Dermis blood vessel endothelial cell (primary cell): ENCODE measurements around the gene JPH2. TPM values are rescaled to one million over a fixed set of nuclear protein-coding genes. Genes with fewer than 3 reads are reported as not detected.
"Not testable (repeated sequence)": the region's sequence is repeated elsewhere in the genome, so short reads cannot be mapped to it uniquely, and the experiment has no call there.

Experiments
- DNase-seq: peaks from one replicate; pipeline ENCODE4 v3.0.0; 2010
- total RNA-seq: library from RNA; depleted of rRNA; stranded (reverse); fragments of >200 nt; gene quantifications from 2 replicates; pipeline ENCODE4 v1.2.3, GENCODE V29; 2014

JPH2 gene
- total RNA-seq = 0.09 and 0.17 TPM in 2 replicates

DNA sequence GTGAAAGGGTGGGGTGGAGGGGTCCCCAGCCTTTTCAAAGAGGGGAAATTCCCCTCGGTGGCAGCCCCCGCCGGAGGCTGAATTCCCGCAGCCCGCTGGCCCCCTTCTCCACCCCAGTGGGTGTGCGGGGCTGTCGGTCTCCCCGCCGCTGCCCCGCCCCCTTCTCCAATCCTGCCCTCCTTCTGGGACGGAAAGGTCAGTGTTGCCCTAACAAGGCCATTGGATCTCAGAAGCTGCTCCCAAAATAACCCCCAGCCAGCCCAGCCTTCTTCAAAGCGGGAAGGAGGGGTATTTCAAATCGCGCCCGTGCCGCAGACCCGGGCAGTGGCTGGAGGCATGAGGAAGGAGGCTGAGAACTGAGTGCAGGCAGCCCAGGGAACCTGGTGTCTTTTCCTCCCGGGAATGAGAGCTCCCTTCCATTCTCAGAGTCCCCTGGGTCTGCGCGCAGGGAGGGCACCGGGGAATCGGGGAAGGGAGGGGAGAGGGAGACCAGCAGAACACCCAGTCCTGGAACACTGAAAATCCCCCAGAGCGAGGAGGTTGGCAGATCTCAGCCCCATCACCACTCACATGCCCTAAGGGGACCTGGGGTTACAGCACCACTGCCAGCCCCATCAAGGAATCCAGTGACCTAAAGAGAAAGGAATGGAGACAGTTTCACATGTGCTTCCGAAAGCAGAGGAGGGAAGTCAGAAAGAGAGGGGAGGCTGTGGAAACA lies at the start of gene JPH2:
Gene JPH2, minus strand, starts transcription at position 135 of the 718 bp plus-strand sequence. CDS start 483 bp downstream, outside the sequence.
- peak; percentile 39 for DNase-seq

DNA sequence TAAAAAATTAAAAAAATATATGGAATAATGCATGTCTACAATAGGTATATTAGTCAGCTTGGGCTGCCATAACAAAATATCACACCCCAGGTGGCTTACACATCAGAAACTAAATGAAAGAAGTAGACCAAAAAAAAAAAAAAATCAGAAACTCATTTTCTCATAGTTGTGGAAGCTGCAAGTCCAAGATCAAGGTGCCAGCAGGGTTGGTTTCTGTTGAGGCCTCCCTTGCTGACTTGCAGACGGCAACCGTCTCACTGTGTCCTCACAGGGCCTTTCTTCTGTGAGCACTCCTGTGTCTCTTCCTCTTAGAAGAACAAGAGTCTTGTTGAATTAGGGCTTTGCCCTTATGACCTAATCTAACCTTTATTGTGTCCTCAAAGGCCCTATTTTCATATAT lies 48.7 kb upstream of the JPH2 start:
- DNase-seq = no peak

DNA sequence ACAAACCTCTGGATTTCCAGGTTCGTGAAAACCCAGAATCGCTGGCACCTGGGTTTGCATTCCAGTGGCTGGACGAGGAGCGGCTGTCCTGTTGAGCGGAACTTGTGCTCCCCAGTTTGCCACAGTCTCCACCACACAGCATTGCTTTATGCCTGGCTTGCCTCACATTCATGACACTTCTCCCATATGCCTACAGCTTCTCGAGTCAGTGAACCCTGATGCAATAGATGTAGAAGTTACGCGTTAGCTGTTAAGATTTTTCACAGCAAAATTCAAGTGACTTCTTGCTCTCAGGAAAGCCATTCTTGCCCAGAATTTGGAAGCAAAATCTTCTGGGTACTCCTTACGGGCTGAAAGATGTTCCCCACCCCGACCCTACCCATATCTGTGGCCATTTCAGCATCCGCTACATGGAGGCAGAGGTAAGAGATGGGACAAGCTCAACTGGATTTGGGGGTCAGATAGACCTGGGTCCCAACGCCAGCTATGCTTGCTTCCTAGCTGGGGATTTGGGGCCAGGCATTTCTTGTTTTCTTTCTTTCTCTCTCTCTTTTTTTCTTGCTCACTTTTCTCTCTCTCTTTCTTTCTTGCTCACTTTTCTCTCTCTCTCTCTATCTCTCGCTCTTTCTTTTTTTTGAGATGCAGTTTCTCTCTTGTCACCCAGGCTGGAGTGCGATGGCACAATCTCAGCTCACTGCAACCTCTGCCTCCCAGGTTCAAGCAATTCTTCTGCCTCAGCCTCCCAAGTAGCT lies 47.8 kb upstream of the JPH2 start:
- DNase-seq = no peak

DNA sequence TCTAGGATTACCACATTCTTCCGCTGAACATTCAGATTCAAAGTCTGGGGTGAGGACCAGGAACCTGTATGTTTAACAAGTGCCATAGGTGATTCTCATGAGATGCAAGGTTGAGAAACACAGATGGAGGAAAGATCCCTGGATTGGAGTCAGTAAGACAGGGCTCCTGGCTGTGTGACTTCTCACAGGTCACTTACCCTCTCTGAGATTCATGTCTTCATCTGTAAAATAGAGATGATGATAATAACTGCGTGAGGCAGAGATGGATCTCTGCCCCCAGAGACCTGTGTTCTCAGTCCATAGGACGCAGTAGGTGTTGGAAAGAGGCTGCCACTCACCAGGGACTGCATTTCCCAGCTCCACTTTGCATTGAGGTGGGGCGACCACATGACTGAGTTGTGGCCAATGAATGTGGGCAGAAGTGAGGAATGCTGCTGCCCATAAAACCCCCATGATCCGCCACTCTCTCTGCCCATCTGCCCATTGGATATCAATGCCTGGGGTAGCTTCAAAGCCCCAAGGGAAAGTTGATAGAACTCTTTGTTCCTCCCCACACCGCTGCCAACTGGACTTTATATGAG lies 46.5 kb upstream of the JPH2 start:
- DNase-seq = no peak

DNA sequence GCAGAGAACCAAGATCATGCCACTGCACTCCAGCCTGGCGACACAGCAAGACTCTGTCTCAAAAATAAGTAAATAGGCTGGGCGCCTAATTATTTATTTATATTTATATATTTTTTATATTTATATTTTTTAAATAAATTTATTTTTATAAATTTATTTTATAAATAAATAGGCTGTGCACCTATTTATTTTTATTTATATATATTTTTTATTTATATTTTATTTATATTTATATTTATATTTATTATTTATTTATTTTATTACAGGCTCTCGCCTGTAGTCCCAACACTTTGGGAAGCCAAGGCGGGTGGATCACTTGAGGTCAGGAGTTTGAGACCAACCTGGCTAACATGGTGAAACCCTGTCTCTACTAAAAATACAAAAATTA lies 45.5 kb upstream of the JPH2 start:
- DNase-seq = not testable (repeated sequence)

DNA sequence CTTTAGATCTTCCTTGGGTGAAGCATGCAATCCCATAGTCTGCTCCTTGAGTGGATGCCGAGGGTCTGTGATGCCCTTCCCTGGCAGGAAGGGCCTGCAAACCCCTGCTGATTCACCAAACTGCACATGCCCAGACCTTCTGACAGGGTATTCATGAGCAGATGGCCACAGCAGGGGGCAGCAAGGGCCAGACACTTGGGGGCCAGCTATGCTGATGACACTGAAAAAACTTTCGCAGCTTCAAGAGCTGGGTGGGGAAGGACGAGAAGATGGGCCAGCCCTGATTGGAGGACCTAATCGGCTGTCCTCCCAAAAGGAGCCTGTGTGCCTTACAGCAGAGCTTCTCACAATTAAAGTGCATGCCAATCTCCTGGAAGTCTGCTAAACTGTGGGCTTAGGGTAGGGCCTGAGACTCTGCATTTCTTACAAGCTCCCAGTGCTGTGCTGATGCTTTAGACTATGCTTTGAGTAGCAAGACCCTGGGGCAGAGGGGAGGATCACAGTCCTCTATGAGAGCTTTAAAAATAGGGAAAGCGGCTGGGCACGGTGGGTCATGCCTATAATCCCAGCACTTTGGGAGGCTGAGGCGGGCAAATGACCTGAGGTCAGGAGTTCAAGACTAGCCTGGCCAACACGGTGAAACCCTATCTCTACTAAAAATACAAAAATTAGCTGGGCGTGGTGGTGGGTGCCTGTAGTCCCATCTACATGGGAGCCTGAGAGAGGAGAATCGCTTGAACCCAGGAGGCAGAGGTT lies 44.9 kb upstream of the JPH2 start:
- DNase-seq = no peak

DNA sequence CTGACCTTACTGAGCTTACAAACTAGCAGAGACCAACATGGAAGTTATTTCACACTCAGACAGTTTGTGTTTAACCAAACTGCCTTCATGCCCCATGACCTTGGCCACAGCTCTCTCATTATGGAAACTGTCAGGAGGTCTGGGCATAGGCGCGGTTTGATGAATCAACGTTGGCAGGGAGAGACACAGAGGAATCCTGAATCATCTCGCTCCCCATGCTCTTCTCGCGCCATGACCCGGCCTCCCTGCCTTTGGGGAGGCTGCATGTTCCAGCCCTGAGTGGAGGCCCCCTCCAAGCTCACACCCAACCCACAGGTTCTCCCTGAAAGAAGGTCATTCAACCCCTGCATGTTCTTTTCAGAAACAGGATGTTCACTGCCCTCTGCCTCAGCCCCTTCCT lies 44.2 kb upstream of the JPH2 start:
- DNase-seq = no peak

DNA sequence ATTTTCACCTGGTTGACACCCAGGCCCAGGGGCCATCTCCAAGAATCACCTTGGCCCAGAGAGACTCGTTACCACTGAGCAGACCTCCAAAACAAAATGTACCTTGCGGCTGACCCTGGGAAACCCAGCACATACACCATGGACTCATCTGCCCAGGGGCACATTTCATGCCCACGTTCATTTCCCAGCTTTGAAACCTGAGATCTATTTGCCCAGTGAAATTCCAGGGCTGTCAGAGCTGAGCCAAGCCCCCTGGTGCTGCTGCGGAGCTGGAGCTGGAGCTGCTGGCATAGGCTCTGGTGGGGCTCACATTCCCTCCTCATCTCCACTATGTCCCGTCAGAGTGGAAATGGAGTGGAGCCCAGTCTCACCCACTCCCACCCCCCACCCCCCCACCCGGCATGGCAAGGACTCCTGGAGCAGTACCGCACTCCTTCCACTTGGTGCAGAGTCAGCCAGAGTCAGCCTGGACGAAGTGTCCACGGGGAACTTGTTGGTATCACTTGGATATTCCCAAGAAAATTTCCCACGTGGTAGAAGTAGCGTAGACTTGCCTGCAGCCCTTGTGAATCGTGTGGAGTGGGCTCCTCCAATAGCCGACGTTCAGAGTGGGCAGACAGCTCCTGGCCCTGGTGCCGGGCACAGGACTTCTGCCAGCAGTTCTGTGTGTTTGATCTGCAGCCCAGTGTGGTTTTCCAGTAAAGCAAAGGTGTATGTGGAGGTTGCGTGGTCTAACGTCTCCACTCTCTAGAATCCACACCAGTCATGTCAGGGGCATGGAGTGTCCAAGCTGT lies 41.7 kb upstream of the JPH2 start:
- no peak for DNase-seq

DNA sequence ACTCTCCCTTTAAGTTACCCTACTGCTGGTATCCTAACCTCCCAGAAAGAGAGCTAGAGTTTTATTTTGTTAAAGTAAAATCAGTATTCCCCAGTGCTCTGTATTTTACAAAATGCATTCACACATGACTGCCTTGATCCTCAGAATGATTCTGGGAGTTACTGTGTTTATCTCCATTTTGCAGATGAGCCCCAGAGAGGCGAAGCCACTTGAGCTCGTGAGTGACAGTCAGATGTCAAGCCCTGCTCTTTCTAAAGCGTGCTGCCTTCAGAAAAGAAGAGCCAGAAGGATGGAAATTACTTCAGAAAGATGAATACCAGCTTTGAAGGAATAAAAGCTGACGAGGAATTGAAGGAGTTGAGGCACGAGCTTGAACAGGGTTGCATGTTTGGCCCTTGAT lies 37.6 kb upstream of the JPH2 start:
- DNase-seq = no peak

DNA sequence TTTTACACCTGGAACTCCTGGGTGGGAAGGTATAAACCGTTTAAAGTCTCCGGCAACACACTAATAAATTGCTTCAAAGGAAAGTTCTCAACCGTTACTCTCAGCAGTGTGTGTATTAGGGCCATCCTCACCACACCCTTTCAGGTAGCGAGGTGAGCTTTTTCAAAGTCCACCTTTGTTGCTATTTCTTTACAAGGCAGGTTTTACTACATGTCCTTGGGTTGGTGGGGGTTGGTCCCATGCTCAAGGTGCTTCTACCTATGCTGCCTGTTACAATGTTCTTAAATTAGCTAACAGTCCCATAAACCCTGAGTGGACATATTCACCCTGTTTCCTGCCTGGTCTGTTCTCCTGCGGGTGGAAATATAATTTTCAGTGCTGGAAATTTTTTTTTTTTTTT lies 36.7 kb upstream of the JPH2 start:
- DNase-seq = no peak

DNA sequence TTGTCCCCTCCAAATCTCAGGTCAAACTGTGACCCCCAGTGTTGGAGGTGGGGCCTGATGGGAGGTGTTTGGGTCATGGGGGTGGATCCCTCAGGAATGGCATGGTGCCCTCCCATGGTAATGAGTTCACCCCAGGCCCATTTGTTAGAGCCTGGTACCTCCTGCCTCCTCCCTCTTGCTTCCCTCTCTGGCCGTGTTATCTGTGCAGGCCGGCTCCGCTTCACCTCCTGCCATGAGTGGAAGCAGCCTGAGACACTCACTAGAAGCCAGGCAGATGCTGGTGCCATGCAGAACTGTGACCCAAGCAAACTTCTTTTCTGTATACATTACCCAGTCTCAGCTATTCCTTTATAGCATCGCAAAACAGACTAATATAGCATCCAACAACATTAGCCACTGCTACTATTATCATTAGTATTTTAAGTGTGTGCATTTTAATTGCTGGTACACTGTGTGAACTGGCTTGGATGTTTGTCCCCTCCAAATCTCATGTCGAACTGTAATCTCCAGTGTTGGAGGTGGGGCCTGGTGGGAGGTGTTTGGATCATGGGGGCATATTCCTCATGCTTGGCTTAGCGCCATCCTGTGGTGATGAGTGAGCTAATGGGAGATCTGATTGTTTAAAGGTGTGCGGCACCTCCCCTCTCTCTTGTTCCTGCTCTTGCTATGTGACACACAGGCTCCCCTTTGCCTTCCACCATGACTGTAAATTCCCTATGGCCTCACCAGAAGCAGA lies 35.8 kb upstream of the JPH2 start:
- DNase-seq = no peak

DNA sequence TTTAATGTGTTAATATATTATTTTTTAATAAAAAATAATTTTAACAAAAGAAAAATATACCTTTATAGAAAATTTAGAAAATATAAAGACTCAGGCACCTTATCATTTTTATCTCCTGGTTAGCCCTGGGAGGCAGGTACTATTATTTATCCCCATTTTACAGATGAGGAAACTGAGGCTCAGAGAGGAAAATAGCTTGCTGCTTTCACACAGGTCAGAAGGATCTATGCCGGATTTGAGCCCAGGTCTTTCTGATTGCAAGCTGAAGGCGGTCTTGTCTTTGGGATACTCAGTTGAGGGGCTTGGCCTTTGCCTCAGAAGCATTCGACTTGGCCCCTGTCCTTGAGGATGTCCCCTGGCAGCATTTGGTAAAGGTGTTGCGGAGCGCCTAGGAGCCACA lies 35.0 kb upstream of the JPH2 start:
- DNase-seq = no peak

DNA sequence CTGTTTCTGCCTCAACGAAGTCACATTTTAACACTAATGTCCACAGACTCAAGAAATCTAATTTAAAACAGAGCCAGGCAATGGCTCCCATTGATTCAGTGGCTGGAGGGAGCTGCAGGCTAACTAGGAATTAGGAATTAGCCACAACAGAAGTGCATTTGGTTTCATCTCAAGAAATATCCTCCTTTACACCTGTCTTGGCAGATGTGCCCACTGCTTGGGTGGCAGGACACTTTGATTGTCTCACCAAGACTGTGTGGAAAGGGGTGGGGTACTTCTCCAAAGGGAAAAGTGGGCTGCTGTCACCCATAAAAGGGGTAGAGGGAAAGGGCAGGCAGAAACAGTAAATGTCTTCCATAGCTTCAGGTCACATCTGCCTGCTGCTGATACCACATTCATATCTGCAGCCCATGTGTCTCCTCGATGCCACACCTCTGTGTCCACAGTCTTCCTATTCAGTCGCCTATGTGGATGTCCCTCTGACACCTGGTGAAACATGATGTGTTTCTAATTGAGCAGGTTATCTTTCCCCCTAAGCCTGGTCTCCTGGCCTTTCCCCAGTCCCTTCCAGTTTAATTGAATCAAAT lies 34.5 kb upstream of the JPH2 start:
- no peak for DNase-seq

DNA sequence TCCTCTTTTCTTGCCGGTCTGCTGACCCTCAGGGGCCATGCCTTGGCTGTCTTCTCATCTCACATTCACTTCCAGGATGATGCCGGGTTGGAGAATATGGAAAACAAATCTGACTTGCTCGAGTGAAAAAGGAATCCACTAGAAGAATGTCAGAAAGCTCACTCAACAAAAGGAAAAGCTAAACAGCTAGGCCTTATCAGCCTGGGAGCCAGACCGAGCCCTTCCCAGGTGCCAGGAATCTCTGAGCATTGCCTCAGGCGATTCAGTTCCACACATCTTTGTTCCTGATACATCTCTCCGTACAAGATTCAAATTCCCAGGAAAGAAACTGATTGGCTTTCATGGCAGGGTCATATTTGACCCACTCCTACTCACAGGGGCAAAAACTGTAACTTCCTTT lies 32.8 kb upstream of the JPH2 start:
- no peak for DNase-seq

DNA sequence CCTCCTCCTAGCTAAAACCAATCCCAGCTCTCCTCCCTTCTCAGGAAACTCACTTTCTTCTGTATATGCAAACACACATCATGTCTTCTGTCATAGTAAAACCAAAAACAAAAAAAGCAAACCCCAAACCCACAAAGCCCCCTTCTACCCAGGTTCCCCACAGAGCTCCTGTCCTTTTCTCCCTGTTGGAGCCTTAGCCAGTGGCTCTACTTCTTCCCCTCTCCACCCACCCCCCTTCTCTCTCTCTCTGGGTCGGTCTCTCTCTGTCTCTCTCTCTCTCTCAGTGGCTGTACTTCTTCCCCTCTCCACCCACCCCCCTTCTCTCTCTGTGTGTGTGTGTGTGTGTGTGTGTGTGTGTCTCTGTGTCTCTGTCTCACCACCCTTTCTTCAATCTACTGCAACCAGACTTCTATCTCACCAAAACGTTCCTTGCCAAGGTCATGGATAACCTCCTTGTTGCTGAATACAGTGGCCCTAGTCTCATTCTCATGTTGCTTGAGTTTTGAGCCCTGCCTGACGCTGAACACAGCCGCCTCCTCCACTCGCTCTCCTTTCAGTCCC lies 32.3 kb upstream of the JPH2 start:
- no peak for DNase-seq

DNA sequence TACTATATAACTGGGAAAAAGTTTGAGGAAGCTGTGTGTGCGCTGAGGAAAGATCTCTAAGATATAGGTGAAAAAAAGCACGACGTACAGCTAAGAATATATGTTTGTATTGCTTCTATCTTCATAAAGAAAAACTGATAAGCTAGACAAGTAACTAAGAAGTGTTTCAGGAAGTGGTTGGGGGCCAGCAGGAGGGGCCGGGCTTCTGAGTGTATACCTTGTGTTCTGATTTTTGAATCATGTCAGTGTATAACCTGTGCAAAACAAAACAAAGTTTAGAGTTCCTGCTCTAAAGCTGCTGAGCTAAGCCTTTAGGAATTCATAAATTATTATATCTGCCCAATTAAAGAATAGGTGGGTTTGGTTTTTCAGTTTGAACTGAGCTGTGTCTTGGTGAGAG lies 31.5 kb upstream of the JPH2 start:
- DNase-seq = no peak

DNA sequence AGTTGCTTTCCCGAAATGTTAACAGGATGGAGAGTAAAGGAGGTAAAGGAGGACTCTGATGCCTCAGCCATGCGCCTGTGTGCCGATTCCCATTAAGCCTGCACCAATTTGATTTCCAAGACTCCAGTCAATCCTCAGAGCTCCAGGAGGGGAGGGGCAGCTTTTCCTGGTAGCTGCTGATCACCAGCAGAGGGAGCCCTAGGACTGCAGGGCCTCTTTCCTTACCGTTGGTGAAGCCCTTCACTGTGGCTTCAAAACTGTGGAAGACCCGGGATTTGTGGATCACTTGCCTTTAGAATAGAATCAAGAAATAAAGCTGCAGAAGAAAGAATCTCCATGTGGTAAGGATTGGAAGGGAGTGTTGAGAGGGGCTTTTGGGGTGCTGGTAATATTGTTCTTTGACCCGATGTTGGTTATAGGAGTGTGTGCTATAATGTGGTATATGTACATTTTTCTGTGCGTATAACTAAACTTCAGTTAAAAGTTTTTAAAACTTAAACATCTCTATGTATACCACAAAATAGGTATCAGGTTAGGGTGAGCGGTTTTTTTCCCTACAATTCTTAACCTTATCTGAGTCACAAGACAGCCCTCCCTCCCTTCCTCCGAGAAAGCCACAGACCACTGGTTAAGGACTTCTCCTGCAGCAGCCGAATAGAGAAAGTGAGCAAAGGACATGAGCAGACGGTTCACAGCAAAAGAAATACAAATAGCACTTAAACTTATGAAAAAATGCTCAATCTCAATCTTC lies 30.5 kb upstream of the JPH2 start:
- DNase-seq = peak; percentile 85

DNA sequence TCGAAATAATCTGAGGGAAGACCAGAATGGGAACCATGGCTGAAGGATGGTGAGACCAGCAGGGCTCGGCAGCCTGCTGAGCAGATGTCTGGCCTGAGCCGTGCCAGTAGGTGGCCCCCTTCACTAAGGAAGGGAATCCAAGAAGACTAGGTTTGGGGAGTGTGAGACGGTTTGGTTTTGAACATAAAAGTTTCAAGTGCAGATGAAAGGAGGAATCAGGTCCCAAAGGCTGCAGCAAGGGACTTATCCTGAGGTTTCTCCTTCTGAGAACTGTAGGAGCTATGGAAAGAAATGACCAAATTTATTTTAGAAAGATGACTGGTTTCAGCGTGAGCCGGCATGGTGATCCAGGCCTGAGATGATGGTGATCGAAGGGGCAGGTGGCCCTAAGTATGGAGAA lies 28.1 kb upstream of the JPH2 start:
- peak; percentile 78 for DNase-seq

DNA sequence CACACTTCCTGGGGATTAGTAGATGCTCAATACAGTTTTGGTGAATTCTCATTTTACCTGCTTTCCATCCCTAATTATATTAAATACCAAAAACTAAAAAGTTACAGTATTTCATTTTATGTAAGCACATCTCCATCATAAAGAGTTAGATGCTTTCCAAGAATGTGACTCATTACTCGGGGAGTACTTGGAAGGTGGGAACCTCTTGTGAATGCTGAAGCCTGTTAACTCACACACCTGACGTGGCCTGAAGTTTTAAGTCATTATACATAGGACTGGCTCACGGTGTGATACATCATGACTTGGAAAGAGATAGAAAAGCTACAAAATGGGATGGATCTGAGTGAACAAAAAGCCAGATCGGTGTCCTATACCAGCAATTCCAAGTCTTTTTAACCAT lies 25.8 kb upstream of the JPH2 start:
- no peak for DNase-seq
